SK-N-SH (cell line): ENCODE data around the gene POPDC3. TPM values are rescaled to one million over a fixed set of nuclear protein-coding genes. Genes with fewer than 3 reads are reported as not detected.

ENCODE experiments used
- CTCF ChIA-PET: fragments of 300-600, 350-600 bp; formaldehyde crosslinking; extraction: SDS; loops from one replicate; lab custom pipeline; 2021; lab: Yijun Ruan, JAX
- POLR2A ChIA-PET: fragments of 350-600 bp; sonication (Branson Sonifier 250); formaldehyde crosslinking; extraction: SDS; loops from one replicate; lab custom pipeline; 2020; ENCODE audit warnings: antibody characterized with exemption, inconsistent platforms; lab: Yijun Ruan, JAX
- DNase-seq: peaks from one replicate; pipeline ENCODE4 v3.0.0; 2012
- H2AFZ ChIP-seq: fragments of 200-600 bp; sonication (generic); 2 replicates; pipeline ENCODE4 v1.8.1; 2016; ENCODE audit warnings: antibody characterized with exemption, mild to moderate bottlenecking, low read depth
- H3F3A ChIP-seq: fragments of 200-600 bp; sonication (generic); replicated peaks from 2 replicates; pipeline ENCODE3; 2016; ENCODE audit warnings: antibody characterized with exemption, mild to moderate bottlenecking; ENCODE audit not compliant: insufficient read depth
- H3K27ac ChIP-seq, 2 experiments: fragments of 200-500 bp in 1 of 2; fragments of 200-600 bp in 1 of 2; sonication (Bioruptor generic) in 1 of 2; sonication (generic), shearing (Covaris generic) in 1 of 2; 2 replicates each; pipeline versions ENCODE4 v1.5.1 to v1.6.1; 2014 to 2016; ENCODE audit warnings: low read depth in 2 of 2, inconsistent platforms in 1 of 2, low read length in 1 of 2, mild to moderate bottlenecking in 1 of 2, mixed read lengths in 1 of 2
- H3K27me3 ChIP-seq: fragments of 200-600 bp; sonication (generic), shearing (Covaris generic); 2 replicates; pipeline ENCODE4 v1.6.1; 2016; ENCODE audit warnings: mixed run types; ENCODE audit not compliant: insufficient read depth
- H3K36me3 ChIP-seq, 2 experiments: fragments of 200-500 bp in 1 of 2; fragments of 200-600 bp in 1 of 2; sonication (Bioruptor generic) in 1 of 2; sonication (generic) in 1 of 2; replicated peaks in 1 of 2; 2 replicates each; pipeline versions ENCODE3 to v1.5.1; 2014 to 2016; ENCODE audit warnings: low read length in 1 of 2, mild to moderate bottlenecking in 1 of 2; ENCODE audit not compliant: insufficient read depth in 2 of 2, control insufficient read depth in 1 of 2
- H3K4me1 ChIP-seq, 2 experiments: fragments of 200-500 bp in 1 of 2; fragments of 200-600 bp in 1 of 2; sonication (Bioruptor generic) in 1 of 2; sonication (generic), shearing (Covaris generic) in 1 of 2; 2 replicates each; pipeline versions ENCODE4 v1.5.1 to v1.6.1; 2014 to 2016; ENCODE audit warnings: low read depth in 1 of 2, low read length in 1 of 2, mixed run types in 1 of 2; ENCODE audit not compliant: insufficient read depth in 2 of 2, control insufficient read depth in 1 of 2
- H3K4me2 ChIP-seq: fragments of 200-600 bp; sonication (generic), shearing (Covaris generic); 2 replicates; pipeline ENCODE4 v1.6.1; 2017; ENCODE audit warnings: mixed run types
- H3K4me3 ChIP-seq, 2 experiments: fragments of 200-500 bp in 1 of 2; fragments of 200-600 bp in 1 of 2; sonication (Bioruptor generic) in 1 of 2; sonication (generic), shearing (Covaris generic) in 1 of 2; 2 replicates each; pipeline versions ENCODE4 v1.5.1 to v1.8.1; 2014 to 2016; ENCODE audit warnings: low read depth in 2 of 2, inconsistent platforms in 1 of 2, low read length in 1 of 2, mild to moderate bottlenecking in 1 of 2, mixed read lengths in 1 of 2, moderate library complexity in 1 of 2
- H3K79me2 ChIP-seq: fragments of 200-600 bp; sonication (generic); 2 replicates; pipeline ENCODE4 v1.8.1; 2017; ENCODE audit warnings: mild to moderate bottlenecking; ENCODE audit not compliant: insufficient read depth
- H3K9ac ChIP-seq: fragments of 200-600 bp; sonication (generic); 2 replicates; pipeline ENCODE4 v1.6.1; 2017; ENCODE audit warnings: mixed run types
- H3K9me2 ChIP-seq: fragments of 200-600 bp; sonication (generic); 2 replicates; pipeline ENCODE4 v1.6.1; 2017; ENCODE audit warnings: mixed run types
- H3K9me3 ChIP-seq: fragments of 200-600 bp; sonication (generic); 2 replicates; pipeline ENCODE4 v1.6.1; 2017; ENCODE audit warnings: mixed run types, mild to moderate bottlenecking, moderate library complexity
- H4K20me1 ChIP-seq: fragments of 200-600 bp; sonication (generic); 2 replicates; pipeline ENCODE4 v1.6.1; 2017; ENCODE audit warnings: mild to moderate bottlenecking, mixed run types; ENCODE audit not compliant: insufficient read depth
- FOXM1 ChIP-seq: IDR thresholded peaks from 2 replicates; pipeline ENCODE4 v1.4.0; 2012; ENCODE audit warnings: low read depth, mild to moderate bottlenecking
- GABPA ChIP-seq: IDR thresholded peaks from 2 replicates; pipeline ENCODE4 v1.4.0; 2012; ENCODE audit warnings: low read depth, mild to moderate bottlenecking
- GATA2 ChIP-seq: sonication (generic); formaldehyde crosslinking; IDR thresholded peaks from 2 replicates; pipeline ENCODE4 v1.5.0; 2020; ENCODE audit warnings: mild to moderate bottlenecking, missing genetic modification reagents
- MEF2A ChIP-seq: IDR thresholded peaks from 2 replicates; pipeline ENCODE4 v1.4.0; 2012; ENCODE audit warnings: low read depth, borderline replicate concordance
- NRF1 ChIP-seq: IDR thresholded peaks from 2 replicates; pipeline ENCODE4 v1.6.1; 2012; ENCODE audit warnings: low read depth, mild to moderate bottlenecking, low read length
- POLR2AphosphoS5 ChIP-seq: IDR thresholded peaks from 2 replicates; pipeline ENCODE4 v1.6.1; 2012; ENCODE audit warnings: low read depth, low read length
- SMC3 ChIP-seq: IDR thresholded peaks from 2 replicates; pipeline ENCODE4 v1.6.1; 2012; ENCODE audit warnings: low read depth, low read length, improper control_type of control experiment
- WGBS: methylation state at CpG from one replicate; pipeline ENCODE4 v1.1.6; 2017; ENCODE audit warnings: low lambda C conversion rate; 5-methylcytosine and 5-hydroxymethylcytosine counted together
- polyA plus RNA-seq, 3 experiments: library from polyadenylated mRNA; depleted of rRNA; stranded (reverse); fragments of >200 nt; gene quantifications; 2 replicates each; pipeline ENCODE4 v1.2.3, GENCODE V29; 2012
- TF ChIP-seq, protein P1 (sequence below): IDR thresholded peaks from 2 replicates; pipeline ENCODE4 v1.4.0; 2012; ENCODE audit warnings: low read depth
- TF ChIP-seq, protein P2 (sequence below): fragments of 150-350 bp; IDR thresholded peaks from 2 replicates; pipeline ENCODE4 v1.6.1; 2016; ENCODE audit warnings: mild to moderate bottlenecking, low read depth, low read length
- TF ChIP-seq, protein P3 (sequence below): IDR thresholded peaks from 2 replicates; pipeline ENCODE4 v1.6.1; 2012; ENCODE audit warnings: mild to moderate bottlenecking, low read depth, low read length, moderate library complexity
- TF ChIP-seq, protein P4 (sequence below): IDR thresholded peaks from 2 replicates; pipeline ENCODE4 v1.4.0; 2012; ENCODE audit warnings: low read depth, borderline replicate concordance
- TF ChIP-seq, protein P5 (sequence below): IDR thresholded peaks from 2 replicates; pipeline ENCODE4 v1.4.0; 2012; ENCODE audit warnings: low read depth, borderline replicate concordance
- TF ChIP-seq, protein P6 (sequence below): fragments of 150-350 bp; IDR thresholded peaks from 2 replicates; pipeline ENCODE4 v1.6.1; 2017; ENCODE audit warnings: antibody characterized with exemption, low read length, low read depth, borderline replicate concordance

Gene POPDC3
- polyA plus RNA-seq, 1 of the 3 experiments (the other 2 are of a cell fraction) = 19.0 TPM

DNA sequence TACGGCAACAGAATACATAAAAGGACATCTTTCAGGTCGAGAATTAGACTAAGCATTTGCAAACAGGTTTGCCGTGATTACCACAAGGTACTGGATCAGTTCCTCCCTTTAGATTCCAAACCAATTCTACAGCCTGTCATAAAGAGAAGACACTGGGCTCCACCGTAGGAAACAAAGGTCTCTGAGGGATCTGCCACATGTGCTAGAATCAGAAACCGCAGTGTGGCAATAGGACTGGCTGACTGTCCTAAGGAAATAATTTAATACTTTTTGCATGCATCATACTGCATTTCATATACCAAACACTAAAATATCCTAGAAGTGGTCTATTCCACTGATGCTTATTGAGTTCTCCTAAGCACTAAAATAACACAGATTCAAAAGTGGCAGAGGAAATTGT is 59.2 kb downstream of the POPDC3 start:
- no peaks in the 10 kb centered on the region for H4K20me1 ChIP-seq
- no peaks in the 10 kb centered on the region for H3K27me3 ChIP-seq
- H3K4me2 ChIP-seq = no peak overlapping the region
- 92% methylated on average over 5 of the region's 5 CpGs for WGBS
- no peaks in the 10 kb centered on the region for H3K9me2 ChIP-seq
- CTCF ChIA-PET = interaction anchor here (1.0 to 1.7 kb wide), 2 partner anchors 13 to 303 kb away, joined by 4 to 5 read pairs; no protein-coding TSS in a partner anchor
- no peak overlapping the region for H3K9ac ChIP-seq
- no peak overlapping the region for H2AFZ ChIP-seq
- no peaks in the 10 kb centered on the region for H3K79me2 ChIP-seq
- TF ChIP-seq, protein P1, sequence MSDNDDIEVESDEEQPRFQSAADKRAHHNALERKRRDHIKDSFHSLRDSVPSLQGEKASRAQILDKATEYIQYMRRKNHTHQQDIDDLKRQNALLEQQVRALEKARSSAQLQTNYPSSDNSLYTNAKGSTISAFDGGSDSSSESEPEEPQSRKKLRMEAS = no peak
- TF ChIP-seq, protein P2, sequence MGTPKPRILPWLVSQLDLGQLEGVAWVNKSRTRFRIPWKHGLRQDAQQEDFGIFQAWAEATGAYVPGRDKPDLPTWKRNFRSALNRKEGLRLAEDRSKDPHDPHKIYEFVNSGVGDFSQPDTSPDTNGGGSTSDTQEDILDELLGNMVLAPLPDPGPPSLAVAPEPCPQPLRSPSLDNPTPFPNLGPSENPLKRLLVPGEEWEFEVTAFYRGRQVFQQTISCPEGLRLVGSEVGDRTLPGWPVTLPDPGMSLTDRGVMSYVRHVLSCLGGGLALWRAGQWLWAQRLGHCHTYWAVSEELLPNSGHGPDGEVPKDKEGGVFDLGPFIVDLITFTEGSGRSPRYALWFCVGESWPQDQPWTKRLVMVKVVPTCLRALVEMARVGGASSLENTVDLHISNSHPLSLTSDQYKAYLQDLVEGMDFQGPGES = no peak
- TF ChIP-seq MEF2A (no peak), FOXM1 (no peak), GABPA (no peak), NRF1 (no peak), SMC3 (no peak), POLR2AphosphoS5 (no peak), GATA2 (no peak)
- TF ChIP-seq, protein P3, sequence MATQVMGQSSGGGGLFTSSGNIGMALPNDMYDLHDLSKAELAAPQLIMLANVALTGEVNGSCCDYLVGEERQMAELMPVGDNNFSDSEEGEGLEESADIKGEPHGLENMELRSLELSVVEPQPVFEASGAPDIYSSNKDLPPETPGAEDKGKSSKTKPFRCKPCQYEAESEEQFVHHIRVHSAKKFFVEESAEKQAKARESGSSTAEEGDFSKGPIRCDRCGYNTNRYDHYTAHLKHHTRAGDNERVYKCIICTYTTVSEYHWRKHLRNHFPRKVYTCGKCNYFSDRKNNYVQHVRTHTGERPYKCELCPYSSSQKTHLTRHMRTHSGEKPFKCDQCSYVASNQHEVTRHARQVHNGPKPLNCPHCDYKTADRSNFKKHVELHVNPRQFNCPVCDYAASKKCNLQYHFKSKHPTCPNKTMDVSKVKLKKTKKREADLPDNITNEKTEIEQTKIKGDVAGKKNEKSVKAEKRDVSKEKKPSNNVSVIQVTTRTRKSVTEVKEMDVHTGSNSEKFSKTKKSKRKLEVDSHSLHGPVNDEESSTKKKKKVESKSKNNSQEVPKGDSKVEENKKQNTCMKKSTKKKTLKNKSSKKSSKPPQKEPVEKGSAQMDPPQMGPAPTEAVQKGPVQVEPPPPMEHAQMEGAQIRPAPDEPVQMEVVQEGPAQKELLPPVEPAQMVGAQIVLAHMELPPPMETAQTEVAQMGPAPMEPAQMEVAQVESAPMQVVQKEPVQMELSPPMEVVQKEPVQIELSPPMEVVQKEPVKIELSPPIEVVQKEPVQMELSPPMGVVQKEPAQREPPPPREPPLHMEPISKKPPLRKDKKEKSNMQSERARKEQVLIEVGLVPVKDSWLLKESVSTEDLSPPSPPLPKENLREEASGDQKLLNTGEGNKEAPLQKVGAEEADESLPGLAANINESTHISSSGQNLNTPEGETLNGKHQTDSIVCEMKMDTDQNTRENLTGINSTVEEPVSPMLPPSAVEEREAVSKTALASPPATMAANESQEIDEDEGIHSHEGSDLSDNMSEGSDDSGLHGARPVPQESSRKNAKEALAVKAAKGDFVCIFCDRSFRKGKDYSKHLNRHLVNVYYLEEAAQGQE = no peak
- TF ChIP-seq, protein P4, sequence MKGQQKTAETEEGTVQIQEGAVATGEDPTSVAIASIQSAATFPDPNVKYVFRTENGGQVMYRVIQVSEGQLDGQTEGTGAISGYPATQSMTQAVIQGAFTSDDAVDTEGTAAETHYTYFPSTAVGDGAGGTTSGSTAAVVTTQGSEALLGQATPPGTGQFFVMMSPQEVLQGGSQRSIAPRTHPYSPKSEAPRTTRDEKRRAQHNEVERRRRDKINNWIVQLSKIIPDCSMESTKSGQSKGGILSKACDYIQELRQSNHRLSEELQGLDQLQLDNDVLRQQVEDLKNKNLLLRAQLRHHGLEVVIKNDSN = no peak
- TF ChIP-seq, protein P5, sequence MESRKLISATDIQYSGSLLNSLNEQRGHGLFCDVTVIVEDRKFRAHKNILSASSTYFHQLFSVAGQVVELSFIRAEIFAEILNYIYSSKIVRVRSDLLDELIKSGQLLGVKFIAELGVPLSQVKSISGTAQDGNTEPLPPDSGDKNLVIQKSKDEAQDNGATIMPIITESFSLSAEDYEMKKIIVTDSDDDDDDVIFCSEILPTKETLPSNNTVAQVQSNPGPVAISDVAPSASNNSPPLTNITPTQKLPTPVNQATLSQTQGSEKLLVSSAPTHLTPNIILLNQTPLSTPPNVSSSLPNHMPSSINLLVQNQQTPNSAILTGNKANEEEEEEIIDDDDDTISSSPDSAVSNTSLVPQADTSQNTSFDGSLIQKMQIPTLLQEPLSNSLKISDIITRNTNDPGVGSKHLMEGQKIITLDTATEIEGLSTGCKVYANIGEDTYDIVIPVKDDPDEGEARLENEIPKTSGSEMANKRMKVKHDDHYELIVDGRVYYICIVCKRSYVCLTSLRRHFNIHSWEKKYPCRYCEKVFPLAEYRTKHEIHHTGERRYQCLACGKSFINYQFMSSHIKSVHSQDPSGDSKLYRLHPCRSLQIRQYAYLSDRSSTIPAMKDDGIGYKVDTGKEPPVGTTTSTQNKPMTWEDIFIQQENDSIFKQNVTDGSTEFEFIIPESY = no peak
- TF ChIP-seq, protein P6, sequence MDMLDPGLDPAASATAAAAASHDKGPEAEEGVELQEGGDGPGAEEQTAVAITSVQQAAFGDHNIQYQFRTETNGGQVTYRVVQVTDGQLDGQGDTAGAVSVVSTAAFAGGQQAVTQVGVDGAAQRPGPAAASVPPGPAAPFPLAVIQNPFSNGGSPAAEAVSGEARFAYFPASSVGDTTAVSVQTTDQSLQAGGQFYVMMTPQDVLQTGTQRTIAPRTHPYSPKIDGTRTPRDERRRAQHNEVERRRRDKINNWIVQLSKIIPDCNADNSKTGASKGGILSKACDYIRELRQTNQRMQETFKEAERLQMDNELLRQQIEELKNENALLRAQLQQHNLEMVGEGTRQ = no peak
- TF ChIP-seq, all 33 proteins: peak for 0
- no peak overlapping the region for H3K27ac ChIP-seq
- H3F3A ChIP-seq = no peaks in the 10 kb centered on the region
- POLR2A ChIA-PET = interaction anchor here (0.6 kb wide), 1 partner anchor 9 kb away, joined by 4 read pairs; no protein-coding TSS in a partner anchor
- no peaks in the 10 kb centered on the region for H3K4me1 ChIP-seq
- no peak overlapping the region for H3K4me3 ChIP-seq
- no peak for DNase-seq
- peaks cover 26 to 33% of the 10 kb centered on the region in 2 experiments for H3K36me3 ChIP-seq
- H3K9me3 ChIP-seq = no peaks in the 10 kb centered on the region
